ENCODE results near the gene SPACA6. TPM values are rescaled to one million over a fixed set of nuclear protein-coding genes. Genes with fewer than 3 reads are reported as not detected.

SPACA6 gene
- total RNA-seq, 1 donor from 2014 or later: 4.8 TPM

GRCh38 chr19:51703575-51704515 is 10.7 kb downstream of the SPACA6 start:
- no peak for DNase-seq (ENCODE audit: extremely low read depth, low read depth, low spot score)

GRCh38 chr19:51704626-51705025 is 11.5 kb downstream of the SPACA6 start:
- DNase-seq (ENCODE audit: extremely low read depth, low read depth, low spot score): no peak

GRCh38 chr19:51706296-51706695 is 13.2 kb downstream of the SPACA6 start:
- no peak for DNase-seq (ENCODE audit: extremely low read depth, low read depth, low spot score)

- no peak for DNase-seq (ENCODE audit: extremely low read depth, low read depth, low spot score)
Observed at GRCh38 chr19:51706885-51707284, 13.8 kb downstream of the SPACA6 start.

GRCh38 chr19:51708811-51709210 is 15.7 kb downstream of the SPACA6 start:
- DNase-seq (ENCODE audit: extremely low read depth, low read depth, low spot score): no peak

- DNase-seq (ENCODE audit: extremely low read depth, low read depth, low spot score): no peak
Observed at GRCh38 chr19:51709575-51709974, 16.4 kb downstream of the SPACA6 start.

GRCh38 chr19:51710163-51710562 is 17.0 kb downstream of the SPACA6 start:
- DNase-seq (ENCODE audit: extremely low read depth, low read depth, low spot score): no peak

- no peak for DNase-seq (ENCODE audit: extremely low read depth, low read depth, low spot score)
Observed at GRCh38 chr19:51711702-51712101, 18.6 kb downstream of the SPACA6 start.

GRCh38 chr19:51712461-51713081 is 19.4 kb downstream of the SPACA6 start:
- no peak for DNase-seq (ENCODE audit: extremely low read depth, low read depth, low spot score)

- no peak for DNase-seq (ENCODE audit: extremely low read depth, low read depth, low spot score)
Observed at GRCh38 chr19:51713319-51714285, 20.5 kb downstream of the SPACA6 start.

GRCh38 chr19:51714848-51715247 is 21.7 kb downstream of the SPACA6 start:
- no peak for DNase-seq (ENCODE audit: extremely low read depth, low read depth, low spot score)

GRCh38 chr19:51715850-51716249 is 22.7 kb downstream of the SPACA6 start:
- DNase-seq (ENCODE audit: extremely low read depth, low read depth, low spot score): no peak

GRCh38 chr19:51716925-51717324 is 23.8 kb downstream of the SPACA6 start:
- no peak for DNase-seq (ENCODE audit: extremely low read depth, low read depth, low spot score)

- DNase-seq (ENCODE audit: extremely low read depth, low read depth, low spot score): no peak
Observed at GRCh38 chr19:51719251-51719988, 26.3 kb downstream of the SPACA6 start.

GRCh38 chr19:51721905-51722304 is 28.8 kb downstream of the SPACA6 start:
- no peak for DNase-seq (ENCODE audit: extremely low read depth, low read depth, low spot score)

- DNase-seq (ENCODE audit: extremely low read depth, low read depth, low spot score): no peak
Observed at GRCh38 chr19:51722492-51722891, 29.4 kb downstream of the SPACA6 start.

GRCh38 chr19:51724543-51724942 is 31.4 kb downstream of the SPACA6 start:
- DNase-seq (ENCODE audit: extremely low read depth, low read depth, low spot score): no peak

GRCh38 chr19:51726049-51726448 is 32.9 kb downstream of the SPACA6 start:
- no peak for DNase-seq (ENCODE audit: extremely low read depth, low read depth, low spot score)

- DNase-seq (ENCODE audit: extremely low read depth, low read depth, low spot score): no peak
Observed at GRCh38 chr19:51727349-51727880, 34.3 kb downstream of the SPACA6 start.

GRCh38 chr19:51729781-51730180 is 36.7 kb downstream of the SPACA6 start:
- DNase-seq (ENCODE audit: extremely low read depth, low read depth, low spot score): no peak
